ENCODE measurements around the gene FBXL20.
"Not testable (repeated sequence)": the region's sequence is repeated elsewhere in the genome, so short reads cannot be mapped to it uniquely, and the experiment has no call there.

Gene FBXL20, protein sequence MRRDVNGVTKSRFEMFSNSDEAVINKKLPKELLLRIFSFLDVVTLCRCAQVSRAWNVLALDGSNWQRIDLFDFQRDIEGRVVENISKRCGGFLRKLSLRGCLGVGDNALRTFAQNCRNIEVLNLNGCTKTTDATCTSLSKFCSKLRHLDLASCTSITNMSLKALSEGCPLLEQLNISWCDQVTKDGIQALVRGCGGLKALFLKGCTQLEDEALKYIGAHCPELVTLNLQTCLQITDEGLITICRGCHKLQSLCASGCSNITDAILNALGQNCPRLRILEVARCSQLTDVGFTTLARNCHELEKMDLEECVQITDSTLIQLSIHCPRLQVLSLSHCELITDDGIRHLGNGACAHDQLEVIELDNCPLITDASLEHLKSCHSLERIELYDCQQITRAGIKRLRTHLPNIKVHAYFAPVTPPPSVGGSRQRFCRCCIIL

GRCh38 chr17:39401412-39402243, at the start of gene FBXL20:
Gene FBXL20, minus strand, starts transcription at chr17:39401626. Its CDS starts 224 bp downstream, at chr17:39401402.
- peak; percentile 93 for DNase-seq

- peak; percentile 91 for DNase-seq
Observed at GRCh38 chr17:39450847-39451581, 49.6 kb upstream of the FBXL20 start, which contains the start of gene MED1. Gene MED1, minus strand, starts transcription at chr17:39451263. Its CDS starts 201 bp downstream, at chr17:39451062.

- DNase-seq: no peak
Observed at GRCh38 chr17:39450051-39450450, 48.6 kb upstream of the FBXL20 start.

DNA sequence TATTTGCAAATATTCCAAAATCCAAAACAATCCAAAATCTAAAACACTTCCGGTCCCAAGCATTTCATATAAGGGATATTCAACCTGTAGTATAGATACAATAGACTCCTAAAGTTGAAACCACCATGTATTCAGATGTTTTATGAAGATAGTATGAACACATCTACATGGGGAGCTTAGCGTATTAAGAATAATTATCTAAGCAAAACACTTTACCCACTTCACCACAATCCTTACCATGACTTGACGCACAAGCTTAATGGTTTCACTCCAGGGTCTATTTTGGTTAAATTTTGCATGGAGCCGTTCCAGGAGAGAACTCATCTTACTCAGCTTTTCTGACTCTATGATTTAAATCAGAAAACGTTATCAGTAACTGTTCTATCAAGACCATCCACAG, 46.1 kb upstream of the FBXL20 start:
- DNase-seq: no peak

DNA sequence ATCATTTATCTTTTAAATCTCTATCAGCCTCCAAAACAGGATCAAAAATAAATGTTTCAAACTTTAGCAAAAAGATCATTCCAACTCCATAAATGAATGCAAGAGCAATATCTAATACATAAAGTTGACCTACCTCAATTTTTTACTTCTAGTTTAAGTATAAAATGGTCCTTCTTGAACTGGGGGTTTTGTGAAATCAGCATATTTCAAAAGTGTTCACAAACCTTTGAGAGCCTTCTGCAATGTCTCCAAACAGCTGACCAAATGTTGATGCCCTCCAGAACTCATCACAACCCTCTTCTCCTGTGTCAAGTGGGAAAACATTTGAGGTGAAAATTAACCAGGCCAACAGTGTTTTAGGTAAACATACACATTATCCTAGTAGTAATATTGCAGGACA, 41.9 kb upstream of the FBXL20 start:
- DNase-seq: no peak

DNA sequence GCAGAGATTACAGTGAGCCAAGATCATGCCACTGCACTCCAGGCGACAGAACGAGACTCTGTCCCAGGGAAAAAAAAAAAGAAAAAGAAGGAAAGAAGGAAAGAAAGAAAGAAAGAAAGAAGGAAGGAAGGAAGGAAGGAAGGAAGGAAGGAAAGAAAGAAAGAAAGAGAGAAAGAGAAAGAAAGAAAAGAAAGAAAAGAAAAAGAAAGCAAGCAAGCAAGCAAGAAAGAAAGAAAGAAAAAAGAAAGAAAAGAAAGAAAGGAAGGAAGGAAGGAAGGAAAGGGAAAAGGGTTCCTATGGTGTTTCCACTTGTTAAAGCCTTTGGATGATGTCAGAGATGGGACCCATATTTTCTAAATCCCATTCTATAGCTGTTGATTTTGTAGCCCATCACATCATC, 38.4 kb upstream of the FBXL20 start:
- DNase-seq: not testable (repeated sequence)

- no peak for DNase-seq
Observed at GRCh38 chr17:39429600-39429999, 28.2 kb upstream of the FBXL20 start.

DNA sequence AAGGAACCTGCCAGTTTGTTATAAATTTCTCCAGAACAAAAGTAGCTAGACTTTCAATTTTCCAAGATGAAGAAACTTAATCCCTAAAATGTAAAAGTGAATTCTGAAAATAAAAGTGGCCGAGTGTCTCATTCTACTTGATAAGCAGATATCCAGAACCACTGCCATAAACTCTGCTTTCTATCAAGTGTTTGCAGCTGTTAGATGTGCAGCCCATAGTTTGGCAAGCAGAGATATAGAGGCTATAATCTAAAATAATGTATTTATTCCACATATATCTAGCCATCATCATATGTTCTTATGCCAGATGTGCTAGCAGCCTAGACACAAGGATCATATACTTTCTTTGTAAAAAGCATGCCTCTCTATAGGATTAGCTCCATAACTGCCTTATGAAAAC, 14.7 kb upstream of the FBXL20 start:
- DNase-seq: no peak

GRCh38 chr17:39410279-39410678, 8.9 kb upstream of the FBXL20 start:
- DNase-seq: no peak

DNA sequence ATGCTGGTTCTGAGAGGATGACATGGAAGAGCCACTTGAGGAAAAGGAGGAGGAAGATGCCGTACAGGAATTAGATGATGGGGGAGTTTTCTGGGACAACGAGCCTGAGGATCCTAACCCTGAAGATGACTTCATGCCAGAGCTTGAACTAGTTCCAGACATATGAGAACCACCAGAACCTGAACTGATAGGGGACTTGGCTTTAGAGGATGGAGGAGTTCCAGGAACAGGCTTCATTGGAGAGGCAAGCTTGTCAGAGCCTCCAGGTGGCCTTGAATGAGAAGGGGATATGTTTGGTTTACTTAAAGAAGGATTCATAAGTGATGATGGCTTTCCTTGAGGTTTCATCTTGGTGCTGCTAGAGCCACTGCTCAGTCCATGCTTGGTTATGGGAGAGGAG, 6.9 kb upstream of the FBXL20 start:
- no peak for DNase-seq

GRCh38 chr17:39406951-39407350, 5.5 kb upstream of the FBXL20 start:
- no peak for DNase-seq

DNA sequence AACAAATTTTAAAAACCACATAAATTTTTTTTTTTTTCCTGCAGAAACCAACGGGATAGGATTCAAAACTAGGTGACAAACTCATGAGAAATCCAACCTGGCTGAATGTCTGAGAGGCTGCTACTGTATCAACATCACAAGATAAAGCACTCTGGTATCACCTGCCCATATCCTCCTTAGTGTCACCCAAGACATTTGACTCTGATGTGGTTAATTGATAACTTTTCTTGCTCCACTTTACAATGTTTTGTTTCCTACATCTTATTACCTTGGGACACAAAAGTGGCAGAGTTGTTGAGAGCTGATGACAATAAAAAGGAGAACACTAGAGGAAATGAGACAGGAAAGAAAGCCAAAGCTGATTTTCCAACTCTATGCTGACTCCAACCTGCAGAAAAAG, 4.0 kb upstream of the FBXL20 start:
- no peak for DNase-seq

DNA sequence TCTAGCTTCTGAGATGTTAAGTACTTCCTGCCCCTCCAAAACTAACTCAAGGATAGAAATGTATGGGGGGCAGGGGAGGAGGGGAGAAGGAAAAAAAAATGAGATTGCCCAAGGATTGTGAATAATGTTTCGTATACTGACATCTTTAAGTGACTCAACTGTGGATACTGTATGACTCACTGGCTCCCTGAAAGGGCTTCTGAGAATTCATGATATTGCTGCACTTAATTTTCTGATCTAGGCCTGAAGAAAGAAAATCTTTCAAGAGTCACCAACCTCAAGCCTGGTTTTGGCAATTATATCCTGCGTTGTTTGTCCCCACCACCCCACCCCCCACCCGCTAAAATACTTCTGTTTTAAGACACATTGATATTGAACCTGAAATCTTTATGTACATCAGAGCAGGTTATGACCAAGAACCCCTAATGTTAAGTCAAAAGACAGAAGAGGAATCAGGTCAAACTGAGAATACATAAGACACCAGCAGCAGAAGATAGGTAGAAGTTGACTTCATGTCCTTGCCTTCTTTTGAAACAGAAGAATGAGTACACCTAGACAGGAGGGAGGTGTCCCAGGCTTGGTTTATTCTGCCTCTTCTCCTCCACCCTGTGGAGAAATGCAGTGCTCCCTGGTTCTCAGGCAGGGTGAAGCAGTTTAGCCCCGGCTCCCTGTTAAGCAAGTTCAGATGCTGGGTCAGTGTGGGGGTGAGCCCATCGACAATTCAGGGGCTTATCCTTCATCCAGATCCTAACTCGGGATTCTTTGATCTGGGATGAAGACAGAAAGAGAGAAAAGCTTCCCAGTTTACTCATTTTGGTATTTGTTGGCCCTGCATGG, 3.3 kb upstream of the FBXL20 start:
- DNase-seq: peak; percentile 17

- no peak for DNase-seq
Observed at GRCh38 chr17:39402890-39403605, 1.6 kb upstream of the FBXL20 start.

- DNase-seq: peak; percentile 85
Observed at GRCh38 chr17:39402244-39402889, 941 bp upstream of the FBXL20 start.

DNA sequence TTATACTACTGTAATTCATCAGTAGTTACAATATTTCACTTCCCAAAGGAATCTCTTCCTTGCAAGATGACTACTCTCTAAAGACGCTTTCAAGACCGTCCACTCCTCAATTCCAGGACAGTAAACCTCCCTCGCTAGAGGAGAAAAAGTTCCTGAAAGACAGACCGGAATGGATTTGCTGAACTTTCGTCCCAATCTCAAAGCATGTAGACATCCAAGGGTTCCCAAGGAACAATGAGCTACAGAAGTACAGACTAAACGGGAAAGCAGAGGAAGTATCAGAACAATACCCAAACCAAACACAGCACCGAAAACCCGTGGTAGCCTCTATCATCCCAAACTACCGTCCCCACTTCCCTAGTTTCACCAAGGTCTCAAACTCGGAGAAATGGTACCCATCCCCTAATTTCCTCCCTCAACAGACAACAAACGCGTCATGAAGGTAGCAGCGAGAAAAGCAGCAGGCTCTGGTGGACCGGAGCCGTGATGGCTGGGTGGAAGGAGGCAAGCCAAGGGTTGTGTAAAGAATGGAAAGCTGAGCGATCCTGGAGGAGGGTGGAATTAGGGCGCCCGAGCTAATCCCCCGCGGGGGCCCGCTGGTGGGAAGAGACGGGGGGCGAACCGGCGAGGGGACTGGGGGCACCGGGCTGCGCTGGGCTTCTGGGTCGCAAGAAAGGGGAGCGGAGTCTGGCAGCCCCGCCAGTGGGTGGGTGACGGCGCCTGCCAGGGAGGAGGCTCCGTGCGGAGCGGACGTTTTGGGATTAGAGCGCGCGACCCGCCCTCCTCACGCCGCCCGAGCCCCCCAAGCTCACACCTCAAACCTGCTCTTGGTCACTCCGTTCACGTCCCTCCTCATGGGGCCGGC, 647 bp downstream of the FBXL20 start:
- DNase-seq: peak; percentile 28

GRCh38 chr17:39399791-39400190, 1.6 kb downstream of the FBXL20 start:
- DNase-seq: no peak

DNA sequence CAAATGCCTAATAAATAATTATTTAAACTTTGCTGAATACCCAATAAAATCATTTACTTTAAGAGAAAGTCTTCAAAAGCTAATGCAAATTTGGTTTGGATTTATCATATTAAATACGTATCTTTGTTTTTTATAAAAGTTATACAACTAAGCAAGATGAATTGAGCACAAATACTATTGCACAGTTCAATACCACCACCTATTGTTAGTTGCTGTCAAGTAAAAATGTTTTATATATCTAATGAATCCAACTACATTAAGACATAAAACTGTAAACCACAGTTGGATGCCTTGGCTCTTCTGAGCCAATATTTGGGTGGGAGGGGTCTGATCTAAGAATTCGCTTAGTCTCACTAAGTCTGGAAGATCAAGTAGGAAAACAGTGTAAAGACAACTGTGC, 7.7 kb downstream of the FBXL20 start:
- no peak for DNase-seq

DNA sequence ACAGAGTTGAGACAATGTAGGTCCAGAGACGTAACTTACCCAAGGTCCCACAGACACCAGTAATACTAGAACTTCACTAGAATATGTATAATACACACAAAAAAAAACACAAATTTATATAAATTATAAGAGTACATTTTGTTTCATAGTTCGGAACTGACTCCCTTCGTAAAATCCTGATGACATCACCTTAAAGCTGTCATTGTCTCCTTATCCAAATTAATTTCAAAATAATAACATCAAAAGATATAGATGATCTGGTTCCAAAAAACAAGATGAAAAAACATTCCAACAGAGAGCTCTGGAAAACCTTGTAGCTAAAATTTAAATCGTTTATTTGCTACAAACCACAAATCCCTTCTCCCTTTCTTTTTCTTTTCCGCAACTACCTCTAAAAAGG, 10.0 kb downstream of the FBXL20 start:
- DNase-seq: no peak

DNA sequence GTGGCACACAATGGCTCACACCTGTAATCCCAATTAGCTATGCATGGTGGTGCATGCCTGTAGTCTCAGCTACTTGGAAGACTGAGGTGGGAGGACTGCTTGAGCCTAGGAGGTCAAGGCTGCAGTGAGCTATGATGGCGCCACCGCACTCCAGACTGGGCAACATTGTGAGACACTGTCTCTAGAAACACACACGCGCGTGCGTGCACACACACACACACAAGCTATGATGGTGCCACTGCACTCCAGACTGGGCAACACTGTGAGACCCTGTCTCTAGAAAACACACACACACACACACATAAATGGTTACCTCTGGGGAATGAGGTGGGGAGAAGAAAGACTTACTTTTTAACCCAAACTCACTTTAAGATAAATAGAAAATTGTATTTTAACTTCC, 16.4 kb downstream of the FBXL20 start:
- no peak for DNase-seq
